Fibroblast of skin of scalp (primary cell): Measurements from ENCODE around the gene KRTAP19-1. TPM values are rescaled to one million over a fixed set of nuclear protein-coding genes. Genes with fewer than 3 reads are reported as not detected.
A peak's percentile ranks its signal among the peaks of the same experiment; 100 is the strongest.
"Not testable (repeated sequence)": the region's sequence is repeated elsewhere in the genome, so short reads cannot be mapped to it uniquely, and the experiment has no call there.

Experiments used
- DNase-seq: peaks from one replicate; pipeline ENCODE4 v3.0.0-alpha.2; 2013
- polyA plus RNA-seq, 2 experiments: library from polyadenylated mRNA; unstranded; fragments of 120-200 nt; gene quantifications; one replicate each; pipeline ENCODE4 v1.2.1, GENCODE V29; 2013; ENCODE audit not compliant: insufficient read length in 2 of 2

Gene KRTAP19-1
- polyA plus RNA-seq (2013, experiment 1 of 2; ENCODE audit: insufficient read length) = not detected
- polyA plus RNA-seq (2013, experiment 2 of 2; ENCODE audit: insufficient read length) = not detected

- DNase-seq = no peak
These were observed at the start of gene KRTAP19-1 for GRCh38 chr21:30480145-30480544. Gene KRTAP19-1, minus strand, starts transcription at chr21:30480367. Its CDS starts 50 bp downstream, at chr21:30480317.

- no peak for DNase-seq
These were observed 38.7 kb upstream of the KRTAP19-1 start for GRCh38 chr21:30518876-30519275.

GRCh38 chr21:30515681-30516080 is 35.5 kb upstream of the KRTAP19-1 start:
- no peak for DNase-seq

GRCh38 chr21:30505621-30506205 is 25.5 kb upstream of the KRTAP19-1 start:
- not testable (repeated sequence) for DNase-seq

GRCh38 chr21:30502041-30502440 is 21.9 kb upstream of the KRTAP19-1 start, which contains the start of gene KRTAP19-5:
Gene KRTAP19-5, minus strand, starts transcription at chr21:30502141. Its CDS starts 51 bp downstream, at chr21:30502090.
- DNase-seq = no peak

GRCh38 chr21:30497065-30497464 is 16.9 kb upstream of the KRTAP19-1 start, which contains the start of gene KRTAP19-4:
Gene KRTAP19-4, minus strand, starts transcription at chr21:30497165. Its CDS starts 55 bp downstream, at chr21:30497110.
- no peak for DNase-seq

- peak; percentile 0 for DNase-seq
These were observed 11.8 kb upstream of the KRTAP19-1 start, which contains the start of gene KRTAP19-3 for GRCh38 chr21:30491963-30492428. Gene KRTAP19-3, minus strand, starts transcription at chr21:30492013. Its CDS starts 56 bp downstream, at chr21:30491957.

GRCh38 chr21:30487336-30487735 is 7.2 kb upstream of the KRTAP19-1 start, which contains the start of gene KRTAP19-2:
Gene KRTAP19-2, minus strand, starts transcription at chr21:30487436. Its CDS starts 88 bp downstream, at chr21:30487348.
- no peak for DNase-seq

- no peak for DNase-seq
These were observed 6.0 kb upstream of the KRTAP19-1 start for GRCh38 chr21:30486180-30486579.

- DNase-seq = no peak
These were observed 2.0 kb upstream of the KRTAP19-1 start for GRCh38 chr21:30482130-30482529.

- DNase-seq = no peak
These were observed 908 bp downstream of the KRTAP19-1 start for GRCh38 chr21:30479259-30479658.

- no peak for DNase-seq
These were observed 2.2 kb downstream of the KRTAP19-1 start for GRCh38 chr21:30478004-30478403.

- DNase-seq = no peak
These were observed 11.1 kb downstream of the KRTAP19-1 start for GRCh38 chr21:30468900-30469714.

- DNase-seq = peak; percentile 0
These were observed 16.5 kb downstream of the KRTAP19-1 start for GRCh38 chr21:30463713-30464112.

GRCh38 chr21:30448514-30448913 is 31.7 kb downstream of the KRTAP19-1 start:
- no peak for DNase-seq

- DNase-seq = no peak
These were observed 33.1 kb downstream of the KRTAP19-1 start for GRCh38 chr21:30447056-30447455.

GRCh38 chr21:30444204-30444603 is 36.0 kb downstream of the KRTAP19-1 start:
- DNase-seq = no peak

- no peak for DNase-seq
These were observed 36.9 kb downstream of the KRTAP19-1 start for GRCh38 chr21:30443226-30443625.

- DNase-seq = no peak
These were observed 40.2 kb downstream of the KRTAP19-1 start, which contains the start of gene KRTAP15-1 for GRCh38 chr21:30439975-30440374. Gene KRTAP15-1, plus strand, starts transcription at chr21:30440275. Its CDS starts 53 bp downstream, at chr21:30440328.

GRCh38 chr21:30437010-30437565 is 43.1 kb downstream of the KRTAP19-1 start:
- no peak for DNase-seq

GRCh38 chr21:30434033-30434631 is 46.0 kb downstream of the KRTAP19-1 start:
- DNase-seq = peak; percentile 41

GRCh38 chr21:30430170-30430655 is 50.0 kb downstream of the KRTAP19-1 start, which contains the start of gene KRTAP13-4:
Gene KRTAP13-4, plus strand, starts transcription at chr21:30430220. Its CDS starts 56 bp downstream, at chr21:30430276.
- DNase-seq = no peak
